ENCODE measurements around the gene PRR7.

The PRR7 gene

GRCh38 chr5:177469750-177470525 is 23.3 kb downstream of the PRR7 start:
- no peak for DNase-seq (ENCODE audit: low read depth)

DNA sequence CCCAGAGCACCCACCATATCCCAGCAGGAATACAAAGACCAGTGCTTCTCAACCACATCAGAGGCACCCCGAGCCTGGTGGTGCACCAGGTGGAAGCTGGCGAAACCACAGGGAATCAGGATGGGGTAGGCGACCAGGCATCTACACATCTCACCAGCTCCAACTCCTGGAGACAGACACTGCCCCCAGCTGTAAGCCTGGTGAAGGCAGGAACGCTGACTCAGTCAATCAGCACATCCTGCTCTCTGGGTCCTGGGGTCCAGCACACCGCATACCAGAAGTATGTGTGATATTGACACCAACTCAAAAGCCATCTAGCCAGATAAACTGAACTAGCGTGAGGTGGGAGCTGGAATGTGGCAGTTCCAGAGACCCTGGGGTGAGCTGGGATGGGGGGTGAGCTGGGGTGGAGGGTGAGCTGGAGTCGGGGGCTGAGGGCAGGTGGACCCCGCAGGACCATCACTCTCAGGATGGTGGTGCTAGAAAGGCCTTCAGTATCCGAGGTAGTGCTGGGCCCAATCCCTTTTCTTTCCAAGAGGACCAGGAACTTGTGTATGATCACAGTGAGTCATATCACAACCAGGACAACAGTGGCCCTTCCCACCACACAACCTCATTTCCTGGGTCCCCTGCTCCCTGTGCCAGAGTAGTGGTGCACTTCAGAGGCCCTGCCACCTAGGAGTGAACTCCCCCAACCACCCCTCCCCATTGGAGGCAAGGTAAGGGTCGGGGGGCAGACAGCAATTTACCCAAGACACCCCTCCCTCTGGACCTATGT is 24.3 kb downstream of the PRR7 start:
- DNase-seq (ENCODE audit: low read depth): no peak

- DNase-seq (ENCODE audit: low read depth): no peak
Observed at GRCh38 chr5:177471610-177472356, 25.2 kb downstream of the PRR7 start.

DNA sequence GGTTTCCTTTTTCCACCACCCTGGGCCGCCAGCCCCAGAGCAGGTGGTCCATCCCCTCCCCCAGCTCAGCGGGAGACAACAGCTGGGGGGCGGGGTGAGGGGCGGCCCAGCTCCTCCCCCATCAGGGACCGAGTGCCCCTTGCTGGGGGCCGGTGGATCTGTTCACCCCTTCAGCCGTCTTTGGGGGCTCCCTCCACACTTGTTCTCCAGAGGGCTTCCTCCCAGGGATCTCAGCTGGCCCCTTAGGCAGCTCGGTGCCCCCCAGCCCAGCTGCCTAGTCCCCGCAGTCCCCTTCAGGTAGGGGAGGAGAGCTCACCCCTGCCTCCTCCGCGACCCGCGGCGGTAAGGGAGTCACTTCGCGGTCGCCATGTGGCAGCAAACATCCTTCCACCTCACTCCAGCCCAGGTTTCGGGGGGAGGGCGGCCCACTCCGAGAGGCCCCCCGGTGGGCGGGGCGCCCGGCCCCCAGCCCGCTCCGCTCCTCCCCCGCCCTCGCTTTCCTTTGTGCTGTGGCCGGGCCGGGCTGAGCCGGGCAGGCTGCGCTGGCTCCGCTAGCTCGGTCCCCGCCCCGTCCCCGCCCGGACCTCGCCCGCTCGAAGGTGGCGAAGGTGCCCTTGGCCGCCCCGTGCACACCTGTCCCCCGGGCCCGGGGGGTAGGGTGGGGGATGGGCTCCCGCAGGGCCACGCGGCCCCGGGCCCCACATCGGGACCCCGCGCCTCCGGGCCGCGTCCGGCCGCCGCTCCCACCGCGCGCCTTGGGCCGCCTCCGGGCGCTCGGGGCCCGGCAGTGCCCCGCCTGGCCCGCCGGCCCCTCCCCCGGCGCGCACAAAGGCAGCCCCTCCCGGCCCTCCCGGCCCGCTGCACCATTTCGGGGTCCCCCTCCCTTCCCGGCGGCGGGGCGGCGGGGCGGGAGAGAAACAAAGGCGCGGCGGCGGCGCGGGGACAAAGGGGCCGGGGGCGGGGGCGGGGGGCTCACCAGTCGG is 26.1 kb downstream of the PRR7 start:
- no peak for DNase-seq (ENCODE audit: low read depth)

DNA sequence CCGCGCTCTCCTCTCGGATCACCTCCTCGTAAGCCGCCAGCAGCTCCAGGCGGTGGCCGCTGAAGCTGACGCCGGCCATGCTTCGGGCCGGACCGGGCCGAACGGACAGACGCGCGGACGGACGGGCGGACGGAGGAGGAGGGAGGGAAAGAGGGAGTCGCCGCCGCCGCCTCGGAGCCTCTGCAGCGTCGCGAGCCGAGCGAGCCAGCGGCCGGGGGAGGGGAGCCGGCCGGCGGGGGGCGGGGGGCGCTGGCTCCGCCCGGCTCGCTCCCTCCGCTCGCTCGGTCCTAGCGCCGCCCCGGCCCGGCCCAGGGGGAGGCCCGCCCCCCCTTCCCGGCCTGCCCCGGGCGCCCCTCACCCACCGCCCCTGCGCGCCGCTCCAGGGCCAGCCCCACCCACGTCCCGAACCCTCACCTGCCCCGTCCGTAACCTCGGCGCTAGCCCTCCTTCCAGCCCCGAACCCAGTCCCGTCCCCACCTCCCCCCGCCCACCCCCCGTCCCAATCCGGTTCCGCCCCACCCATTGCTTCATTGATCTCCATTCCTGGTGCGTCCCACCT is 26.9 kb downstream of the PRR7 start, which contains the start of gene DBN1:
Gene DBN1, minus strand, starts transcription at position 192 of the 559 bp plus-strand sequence. Its CDS starts 113 bp downstream, at position 79.
- DNase-seq (ENCODE audit: low read depth): no peak

DNA sequence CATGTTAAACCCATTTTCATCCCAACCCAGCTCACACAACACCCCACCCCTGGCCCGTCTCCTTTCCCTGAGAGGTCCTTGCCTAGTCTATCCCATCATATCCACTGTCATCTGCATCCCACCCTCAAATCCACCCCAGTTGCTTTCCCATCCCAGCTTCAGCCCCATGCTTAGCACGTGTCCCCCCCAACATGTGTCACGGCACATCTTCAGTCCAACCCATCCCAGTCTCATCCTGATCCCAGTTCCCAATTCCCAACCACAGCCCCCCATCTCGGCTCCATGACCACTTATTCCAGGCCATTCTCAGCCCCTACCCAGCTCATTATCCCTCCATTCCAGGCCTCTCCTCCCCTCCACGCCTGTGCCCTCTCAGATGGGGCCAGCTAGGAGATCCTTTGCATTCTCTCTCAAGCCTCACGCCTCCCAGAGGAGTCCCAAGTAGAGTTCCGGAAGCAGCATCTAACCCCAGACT is 27.4 kb downstream of the PRR7 start:
- no peak for DNase-seq (ENCODE audit: low read depth)

DNA sequence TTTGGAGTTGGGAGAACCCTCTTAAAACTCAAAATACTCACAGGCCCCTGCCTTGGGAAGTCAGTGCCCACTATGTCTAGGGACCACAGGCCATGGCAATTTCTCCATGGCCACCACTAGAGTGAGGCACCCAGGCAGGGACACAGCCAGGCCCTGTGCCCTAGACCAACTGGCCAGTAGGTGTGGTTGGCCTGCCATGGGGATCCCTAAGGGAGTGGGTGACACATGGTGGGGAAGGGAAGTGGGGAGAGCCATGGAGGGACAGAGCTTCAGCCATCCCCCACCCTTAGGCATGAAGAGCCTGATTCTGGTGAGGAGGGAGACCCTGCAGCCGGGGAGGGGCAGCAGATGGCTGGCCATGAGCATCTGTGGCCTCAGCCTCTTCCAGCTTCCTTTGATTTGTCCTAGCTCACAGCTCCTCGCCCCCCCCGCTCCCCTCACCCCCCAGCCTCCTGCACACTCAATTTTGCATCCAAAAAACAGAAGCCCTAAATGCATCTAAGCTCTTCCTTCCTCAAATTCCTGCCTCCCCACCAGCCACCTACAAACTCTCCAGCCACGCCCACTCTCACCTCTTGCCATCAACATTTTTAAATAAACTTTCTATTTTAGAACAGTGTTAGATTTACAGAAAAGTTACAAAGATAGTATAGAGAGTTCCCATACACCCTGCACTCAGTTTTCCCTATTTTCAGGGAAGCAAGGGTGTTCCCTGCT is 28.4 kb downstream of the PRR7 start:
- DNase-seq (ENCODE audit: low read depth): no peak

GRCh38 chr5:177475563-177476427 is 29.2 kb downstream of the PRR7 start:
- no peak for DNase-seq (ENCODE audit: low read depth)

DNA sequence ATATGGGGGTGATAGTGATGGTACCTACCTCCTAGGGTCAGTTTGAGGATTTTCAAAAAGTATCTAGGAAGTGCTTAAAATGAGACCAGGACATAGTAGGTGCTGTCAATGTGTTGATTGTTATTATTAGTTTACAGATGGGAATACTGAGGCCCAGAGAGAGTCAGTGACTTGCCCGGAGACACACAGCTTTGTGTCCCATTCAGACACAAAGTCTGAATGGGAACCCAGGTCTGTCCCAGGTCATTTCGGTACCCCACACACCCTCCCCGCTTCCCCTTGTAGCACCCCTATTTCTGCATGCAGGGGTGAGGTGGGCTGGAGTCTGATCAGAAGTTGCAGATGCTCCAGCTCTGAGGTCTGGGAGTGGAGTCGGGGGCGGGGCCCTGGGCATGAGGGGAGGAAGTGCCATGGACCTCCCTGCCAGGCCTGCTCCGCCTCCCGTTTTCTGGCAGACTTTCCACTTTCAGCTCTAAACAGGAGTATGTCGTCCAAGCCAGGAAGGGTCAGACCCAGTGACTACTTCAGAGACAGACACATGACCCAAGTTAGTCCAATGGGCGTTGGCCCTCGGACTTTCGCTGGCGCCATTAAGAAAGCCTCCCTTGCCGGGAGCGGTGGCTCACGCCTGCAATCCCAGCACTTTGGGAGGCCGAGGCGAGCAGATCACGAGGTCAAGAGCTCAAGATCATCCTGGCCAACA is 30.1 kb downstream of the PRR7 start:
- no peak for DNase-seq (ENCODE audit: low read depth)

DNA sequence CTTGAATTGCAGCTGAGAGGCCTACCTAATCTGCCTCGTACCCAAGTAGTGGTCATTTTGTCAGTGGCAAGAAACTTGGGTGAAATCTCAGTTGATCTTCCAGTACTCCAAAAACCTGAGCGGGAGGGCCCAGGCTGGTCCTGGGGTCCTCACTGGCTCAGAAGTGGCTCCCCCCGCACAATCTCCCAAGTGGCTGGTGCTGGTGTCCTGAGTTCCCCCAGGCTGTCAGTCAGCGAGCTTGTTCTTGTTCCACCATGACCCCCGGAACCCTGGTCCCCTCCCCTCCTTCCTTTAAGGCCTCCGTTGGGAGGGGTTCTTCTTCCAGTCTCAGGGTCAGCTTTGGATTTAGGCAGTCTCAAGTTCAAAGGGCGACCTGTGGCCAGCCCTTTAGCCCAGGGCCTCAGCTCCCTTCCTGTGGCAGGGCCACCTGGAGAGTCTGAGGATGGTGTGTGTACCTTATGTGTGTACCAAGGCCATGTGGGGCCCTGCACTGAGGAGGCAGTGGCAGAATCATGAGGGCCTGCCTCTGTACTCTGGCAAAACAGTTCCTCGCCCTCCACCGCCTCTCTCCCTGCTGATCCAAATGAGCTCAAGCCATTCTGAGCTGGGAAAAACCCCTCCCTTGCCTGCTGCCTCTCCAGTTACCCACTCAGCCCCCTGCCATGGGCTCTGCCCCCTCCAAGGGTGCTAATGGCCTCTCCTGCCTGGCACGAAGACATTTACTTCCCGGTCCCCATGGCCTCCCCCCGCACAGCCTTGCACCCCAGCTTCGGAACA is 31.3 kb downstream of the PRR7 start:
- no peak for DNase-seq (ENCODE audit: low read depth)

DNA sequence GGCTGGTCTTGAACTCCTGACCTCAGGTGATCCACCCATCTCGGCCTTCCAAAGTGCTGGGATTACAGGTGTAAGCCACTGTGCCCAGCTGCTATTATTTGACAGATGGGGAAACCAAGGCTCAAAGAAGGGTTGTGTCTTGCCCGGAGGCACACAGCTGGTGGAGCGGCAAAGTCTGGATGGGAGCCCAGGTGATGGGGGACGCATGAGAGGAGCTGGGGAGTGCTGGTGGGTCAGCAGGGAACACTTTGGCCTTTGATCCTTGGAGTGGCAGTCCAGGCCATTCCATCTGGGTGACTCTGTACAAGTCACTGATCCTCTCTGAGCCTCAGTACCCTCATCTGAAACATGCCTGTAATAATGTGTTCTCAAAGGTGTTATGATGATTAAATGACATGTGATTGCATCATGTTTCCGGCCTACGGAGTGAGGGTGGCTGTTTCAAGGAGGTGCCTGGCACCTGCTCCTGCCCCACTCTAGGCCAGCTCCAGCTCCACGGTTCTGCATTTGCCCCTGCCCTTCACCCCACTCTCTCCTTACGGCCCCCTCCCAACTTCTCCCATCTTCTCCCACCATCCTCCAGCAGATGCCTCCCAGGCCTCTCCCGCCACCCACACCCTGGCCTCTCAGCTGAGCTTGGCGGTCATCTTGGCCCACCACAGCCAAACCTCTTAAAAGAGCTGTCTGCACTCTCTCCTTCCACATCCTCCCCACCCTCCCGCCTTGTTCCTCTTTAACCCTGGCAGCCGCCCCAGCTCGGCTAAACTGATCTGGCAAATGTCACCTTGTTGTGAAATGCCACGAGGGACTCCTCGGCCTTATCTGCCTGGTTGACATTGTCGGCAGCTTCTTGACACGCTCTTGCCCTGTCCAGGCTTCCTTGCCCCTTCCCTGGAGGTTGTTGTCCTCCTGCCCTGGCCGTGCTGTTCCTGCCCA is 32.4 kb downstream of the PRR7 start:
- no peak for DNase-seq (ENCODE audit: low read depth)

DNA sequence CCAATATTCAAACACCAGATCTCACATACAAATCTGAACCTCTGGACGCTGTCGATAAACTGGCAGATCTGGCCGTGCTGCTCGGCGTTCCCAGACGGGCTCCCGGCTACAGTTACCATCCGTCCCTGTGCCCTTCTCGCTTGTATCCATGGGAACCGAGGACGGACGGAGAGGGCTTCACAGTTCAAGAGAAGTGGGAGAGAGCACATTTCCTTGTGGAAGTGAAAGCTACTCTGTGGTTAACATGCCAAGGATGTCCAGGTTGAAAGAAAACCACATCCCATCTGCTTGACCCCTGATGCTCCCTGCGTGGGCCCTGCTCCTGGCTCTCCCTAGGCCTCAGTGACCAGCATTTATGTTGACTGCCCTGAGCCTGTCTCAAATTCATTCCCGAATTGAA is 33.2 kb downstream of the PRR7 start:
- DNase-seq (ENCODE audit: low read depth): no peak

DNA sequence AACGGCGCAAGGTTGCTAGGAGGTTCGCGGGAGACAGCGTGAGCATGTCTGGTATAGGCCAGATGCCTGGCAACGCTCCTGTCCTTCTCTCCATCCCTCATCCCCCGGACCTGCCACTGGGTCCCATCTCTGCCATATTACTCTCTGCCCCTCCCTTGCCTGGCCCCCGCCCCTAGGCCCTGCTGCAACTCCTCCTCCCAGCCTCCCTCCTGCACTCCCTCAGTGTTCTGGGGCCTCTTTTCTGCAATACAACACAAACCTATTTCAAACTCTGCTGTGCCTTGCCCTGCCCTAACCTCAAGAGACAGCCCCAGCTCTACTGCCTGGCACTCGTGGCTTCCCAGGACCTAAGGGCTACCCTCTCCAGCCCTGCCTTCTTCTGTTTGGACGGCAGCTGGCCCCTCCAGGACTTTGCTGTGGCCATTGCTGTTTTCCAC is 35.8 kb downstream of the PRR7 start:
- no peak for DNase-seq (ENCODE audit: low read depth)

DNA sequence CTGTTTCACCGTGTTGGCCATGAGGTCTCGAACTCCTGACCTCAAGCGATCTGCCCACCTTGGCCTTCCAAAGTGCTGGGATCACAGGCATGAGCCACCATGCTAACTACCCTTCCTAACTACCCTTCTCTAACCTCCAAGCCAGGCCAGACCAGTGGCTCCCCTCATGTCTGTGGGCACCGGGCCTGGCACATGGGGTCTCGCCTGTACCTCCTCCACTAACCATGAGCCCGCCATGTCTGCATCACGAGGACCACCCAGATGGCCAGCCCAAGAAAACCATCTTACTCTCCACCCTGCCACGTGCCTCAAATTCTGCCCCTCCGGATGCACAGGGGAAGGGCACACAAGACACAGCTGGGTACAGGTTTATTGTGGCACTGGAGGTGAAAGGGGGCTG is 36.4 kb downstream of the PRR7 start:
- no peak for DNase-seq (ENCODE audit: low read depth)

DNA sequence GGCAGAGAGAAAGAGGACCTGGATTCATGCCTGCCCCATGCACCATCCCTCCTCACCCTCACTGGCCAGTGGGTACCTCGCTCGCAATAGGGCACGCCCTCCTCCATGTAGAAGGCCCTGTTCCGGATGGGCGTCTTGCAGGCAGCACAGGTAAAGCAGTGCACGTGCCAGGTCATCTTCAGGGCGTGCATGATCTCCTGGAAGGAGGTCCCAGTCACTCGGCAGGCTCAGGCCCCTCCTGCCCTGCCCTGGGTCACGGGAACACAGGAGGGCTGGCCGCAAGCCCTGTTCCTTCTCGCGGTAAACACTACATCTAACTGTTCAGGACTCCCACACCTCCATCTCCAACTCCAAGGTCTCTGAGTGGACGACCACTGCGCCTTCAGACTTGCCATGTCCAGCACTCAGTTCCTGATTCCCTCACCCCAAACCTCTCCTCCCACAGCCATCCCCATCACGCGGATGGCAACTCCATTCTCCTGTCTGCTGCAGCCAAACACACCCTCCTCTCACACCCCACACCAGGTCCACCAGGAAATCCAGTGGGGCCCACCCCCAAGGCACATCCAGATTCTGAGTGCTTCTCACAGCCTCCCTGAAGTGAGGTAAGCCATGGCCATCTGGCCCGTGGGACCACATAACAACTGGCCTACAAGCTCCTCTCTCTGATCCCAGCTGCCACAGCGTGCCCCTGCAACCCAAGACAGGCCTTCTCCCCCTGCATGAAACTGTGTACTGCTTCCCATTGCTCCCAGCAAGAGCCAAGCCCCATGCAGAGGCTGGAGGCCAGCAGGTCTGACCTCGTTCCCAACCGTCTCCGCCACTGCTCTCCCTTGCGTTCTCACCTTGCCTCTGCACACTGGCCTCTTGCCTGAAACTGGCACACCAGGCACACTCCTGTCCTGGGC is 37.6 kb downstream of the PRR7 start:
- no peak for DNase-seq (ENCODE audit: low read depth)
